HepG2 (cell line): ENCODE measurements around the gene NAT9. TPM values are rescaled to one million over a fixed set of nuclear protein-coding genes. Genes with fewer than 3 reads are reported as not detected.

Experiments
- ETS1 ChIP-seq: sonication (generic); formaldehyde crosslinking; IDR thresholded peaks from 2 replicates; pipeline ENCODE4 v1.4.0; 2020; ENCODE audit warnings: missing genetic modification reagents
- FOXP1 ChIP-seq, 2 experiments: fragments of 450-650 bp in 1 of 2; IDR thresholded peaks; 2 replicates each; pipeline ENCODE4 v1.6.1; 2017 to 2018; ENCODE audit warnings: antibody characterized with exemption in 1 of 2
- LCORL ChIP-seq, 2 experiments: fragments of 450-650 bp in 1 of 2; sonication (generic) in 1 of 2; formaldehyde crosslinking in 1 of 2; IDR thresholded peaks; 2 replicates each; pipeline versions ENCODE4 v1.5.0 to v1.6.1; 2017 to 2020; ENCODE audit warnings: antibody characterized with exemption in 1 of 2, missing genetic modification reagents in 1 of 2
- SKIL ChIP-seq: sonication (generic); formaldehyde crosslinking; IDR thresholded peaks from 2 replicates; pipeline ENCODE4 v1.8.0; 2022; ENCODE audit warnings: missing genetic modification reagents, mild to moderate bottlenecking, moderate library complexity, borderline replicate concordance
- SMAD3 ChIP-seq: sonication (generic); formaldehyde crosslinking; IDR thresholded peaks from 2 replicates; pipeline ENCODE4 v1.4.0; 2020; ENCODE audit warnings: missing genetic modification reagents
- SP140L ChIP-seq: sonication (generic); formaldehyde crosslinking; IDR thresholded peaks from 2 replicates; pipeline ENCODE4 v1.4.0; 2020; ENCODE audit warnings: missing genetic modification reagents, borderline replicate concordance
- TARDBP ChIP-seq: sonication (generic); formaldehyde crosslinking; IDR thresholded peaks from 2 replicates; pipeline ENCODE4 v1.8.0; 2022; ENCODE audit warnings: mild to moderate bottlenecking, missing genetic modification reagents
- THRA ChIP-seq: sonication (generic); formaldehyde crosslinking; IDR thresholded peaks from 2 replicates; pipeline ENCODE4 v1.4.0; 2020; ENCODE audit warnings: missing genetic modification reagents, borderline replicate concordance
- ZBTB20 ChIP-seq: sonication (generic); formaldehyde crosslinking; IDR thresholded peaks from 2 replicates; pipeline ENCODE4 v1.8.1; 2023; ENCODE audit warnings: missing genetic modification reagents, low read depth, mild to moderate bottlenecking, borderline replicate concordance
- ZBTB44 ChIP-seq: sonication (generic); formaldehyde crosslinking; IDR thresholded peaks from 2 replicates; pipeline ENCODE4 v1.4.0; 2020; ENCODE audit warnings: missing genetic modification reagents
- ZNF124 ChIP-seq: sonication (generic); formaldehyde crosslinking; IDR thresholded peaks from 2 replicates; pipeline ENCODE4 v1.4.0; 2020; ENCODE audit warnings: missing genetic modification reagents
- ZNF567 ChIP-seq: sonication (generic); formaldehyde crosslinking; IDR thresholded peaks from 2 replicates; pipeline ENCODE4 v1.8.1; 2023; ENCODE audit warnings: mild to moderate bottlenecking, missing genetic modification reagents, borderline replicate concordance
- ZSCAN12 ChIP-seq: sonication (generic); formaldehyde crosslinking; IDR thresholded peaks from 2 replicates; pipeline ENCODE4 v1.9.0; 2021; ENCODE audit warnings: mild to moderate bottlenecking, missing genetic modification reagents
- ZSCAN31 ChIP-seq: sonication (generic); formaldehyde crosslinking; IDR thresholded peaks from 2 replicates; pipeline ENCODE4 v1.5.0; 2020; ENCODE audit warnings: low read depth, mild to moderate bottlenecking, missing genetic modification reagents
- polyA plus RNA-seq, 8 experiments: library from polyadenylated mRNA; depleted of rRNA in 3 of 8; stranded (reverse) in 7 of 8; unstranded in 1 of 8; fragments of >200 nt; fragmentation: Illumina TruSeq in 4 of 8; extraction: Trizol in 4 of 8; gene quantifications; 2 replicates each; pipeline versions ENCODE4 v1.2.1 to v1.2.3, GENCODE V29; 2011 to 2016; ENCODE audit warnings: low read depth in 4 of 8, missing spikeins in 1 of 8, mixed read lengths in 1 of 8; ENCODE audit not compliant: insufficient read depth in 1 of 8
- total RNA-seq, 5 experiments: library from RNA; depleted of rRNA; stranded (reverse); fragments of >200 nt; fragmentation: Illumina TruSeq; extraction: Trizol; gene quantifications; 2 replicates each; pipeline ENCODE4 v1.2.3, GENCODE V29; 2016; ENCODE audit warnings: low read depth in 1 of 5
- TF ChIP-seq, protein P1 (sequence below): sonication (generic); formaldehyde crosslinking; IDR thresholded peaks from 2 replicates; pipeline ENCODE4 v1.8.0; 2022; ENCODE audit warnings: mild to moderate bottlenecking, missing genetic modification reagents; ENCODE audit not compliant: insufficient replicate concordance
- TF ChIP-seq, protein P2 (sequence below): sonication (generic); formaldehyde crosslinking; IDR thresholded peaks from 2 replicates; pipeline ENCODE4 v1.9.0; 2022; ENCODE audit warnings: low read depth, missing genetic modification reagents

The NAT9 gene
- total and polyA plus RNA-seq, 2 of the 13 experiments (the other 11 are each of a cell fraction or from before 2014, with no cell fraction given): 39.7 to 44.2 TPM

DNA sequence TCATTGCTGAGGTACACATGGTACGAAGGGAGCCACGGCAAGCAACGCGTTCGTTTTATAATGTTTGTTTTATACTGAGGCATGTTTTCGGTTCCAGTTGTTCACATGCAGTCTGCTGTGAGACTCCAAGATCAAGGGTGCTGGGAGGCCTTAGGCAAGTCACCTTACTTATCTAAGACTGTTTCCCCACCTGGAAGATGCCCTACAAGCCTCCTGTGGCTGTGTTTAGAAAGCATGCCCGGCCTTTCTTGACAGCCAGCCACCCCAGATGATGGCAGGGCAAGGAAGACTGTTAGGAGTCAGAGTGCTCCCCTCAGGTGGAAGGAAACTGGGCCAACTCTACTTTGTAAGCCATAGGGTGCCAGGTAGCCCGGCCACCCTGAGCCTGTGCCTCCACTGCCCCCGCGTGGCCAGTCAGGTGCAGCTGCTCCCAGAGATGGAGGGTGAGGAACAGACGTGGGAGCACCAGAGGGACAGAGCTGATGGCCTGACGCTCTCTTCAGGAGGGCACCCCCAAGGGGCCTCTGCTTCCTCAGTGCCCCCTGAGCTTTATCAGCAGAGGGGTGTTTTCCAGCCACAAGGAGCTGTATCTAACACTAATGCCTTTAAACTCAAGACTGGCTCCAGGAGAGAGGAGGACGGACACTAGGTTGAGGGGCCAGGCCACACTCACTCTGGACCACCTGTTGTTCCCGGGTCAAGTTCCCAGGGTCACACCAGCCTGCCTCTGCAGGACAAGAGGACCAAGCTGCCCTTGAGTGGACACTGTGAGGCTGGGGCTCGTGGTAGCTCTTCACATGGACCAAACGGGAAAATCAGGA lies 5.4 kb downstream of the NAT9 start (continued):
- TF ChIP-seq ZSCAN12 (no peak), ZNF124 (peak; percentile 74; the same call in 1 of the 2 replicates), THRA (CRISPR knock-in tag) (no peak), SKIL (CRISPR knock-in tag) (no peak), ZSCAN31 (CRISPR knock-in tag) (peak; percentile 58), ZNF567 (CRISPR knock-in tag) (peak; percentile 90; the same call in 1 of the 2 replicates), SMAD3 (CRISPR knock-in tag) (peak; percentile 91; the same call in 1 of the 2 replicates), ETS1 (CRISPR knock-in tag) (no peak), FOXP1 (IDR thresholded peaks at IDR 0.05) (no peak), FOXP1 (CRISPR knock-in tag; IDR thresholded peaks at IDR 0.05) (no peak), TARDBP (CRISPR knock-in tag) (peak; percentile 79), SP140L (CRISPR knock-in tag) (peak; percentile 88; the same call in 1 of the 2 replicates), LCORL (IDR thresholded peaks at IDR 0.05) (no peak), LCORL (CRISPR knock-in tag; IDR thresholded peaks at IDR 0.05) (peak; percentile 75), ZBTB44 (CRISPR knock-in tag) (peak; percentile 77; the same call in 1 of the 2 replicates), ZBTB20 (CRISPR knock-in tag) (0 out of 2 replicates have a peak, but pooled peaks have one; percentile 54)
- TF ChIP-seq, protein P1, sequence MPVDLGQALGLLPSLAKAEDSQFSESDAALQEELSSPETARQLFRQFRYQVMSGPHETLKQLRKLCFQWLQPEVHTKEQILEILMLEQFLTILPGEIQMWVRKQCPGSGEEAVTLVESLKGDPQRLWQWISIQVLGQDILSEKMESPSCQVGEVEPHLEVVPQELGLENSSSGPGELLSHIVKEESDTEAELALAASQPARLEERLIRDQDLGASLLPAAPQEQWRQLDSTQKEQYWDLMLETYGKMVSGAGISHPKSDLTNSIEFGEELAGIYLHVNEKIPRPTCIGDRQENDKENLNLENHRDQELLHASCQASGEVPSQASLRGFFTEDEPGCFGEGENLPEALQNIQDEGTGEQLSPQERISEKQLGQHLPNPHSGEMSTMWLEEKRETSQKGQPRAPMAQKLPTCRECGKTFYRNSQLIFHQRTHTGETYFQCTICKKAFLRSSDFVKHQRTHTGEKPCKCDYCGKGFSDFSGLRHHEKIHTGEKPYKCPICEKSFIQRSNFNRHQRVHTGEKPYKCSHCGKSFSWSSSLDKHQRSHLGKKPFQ: no peak
- TF ChIP-seq, protein P2, sequence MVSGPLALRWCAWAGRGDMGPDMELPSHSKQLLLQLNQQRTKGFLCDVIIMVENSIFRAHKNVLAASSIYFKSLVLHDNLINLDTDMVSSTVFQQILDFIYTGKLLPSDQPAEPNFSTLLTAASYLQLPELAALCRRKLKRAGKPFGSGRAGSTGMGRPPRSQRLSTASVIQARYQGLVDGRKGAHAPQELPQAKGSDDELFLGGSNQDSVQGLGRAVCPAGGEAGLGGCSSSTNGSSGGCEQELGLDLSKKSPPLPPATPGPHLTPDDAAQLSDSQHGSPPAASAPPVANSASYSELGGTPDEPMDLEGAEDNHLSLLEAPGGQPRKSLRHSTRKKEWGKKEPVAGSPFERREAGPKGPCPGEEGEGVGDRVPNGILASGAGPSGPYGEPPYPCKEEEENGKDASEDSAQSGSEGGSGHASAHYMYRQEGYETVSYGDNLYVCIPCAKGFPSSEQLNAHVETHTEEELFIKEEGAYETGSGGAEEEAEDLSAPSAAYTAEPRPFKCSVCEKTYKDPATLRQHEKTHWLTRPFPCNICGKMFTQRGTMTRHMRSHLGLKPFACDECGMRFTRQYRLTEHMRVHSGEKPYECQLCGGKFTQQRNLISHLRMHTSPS (CRISPR knock-in tag): no peak; the same call in 1 of the 2 replicates
